T1000 (cell line): ENCODE data around the gene LPP.

ENCODE experiments used
- DNase-seq: peaks from one replicate; lab custom pipeline; 2025; ENCODE audit warnings: mixed read lengths; lab: John Stamatoyannopoulos, UW

The LPP gene

DNA sequence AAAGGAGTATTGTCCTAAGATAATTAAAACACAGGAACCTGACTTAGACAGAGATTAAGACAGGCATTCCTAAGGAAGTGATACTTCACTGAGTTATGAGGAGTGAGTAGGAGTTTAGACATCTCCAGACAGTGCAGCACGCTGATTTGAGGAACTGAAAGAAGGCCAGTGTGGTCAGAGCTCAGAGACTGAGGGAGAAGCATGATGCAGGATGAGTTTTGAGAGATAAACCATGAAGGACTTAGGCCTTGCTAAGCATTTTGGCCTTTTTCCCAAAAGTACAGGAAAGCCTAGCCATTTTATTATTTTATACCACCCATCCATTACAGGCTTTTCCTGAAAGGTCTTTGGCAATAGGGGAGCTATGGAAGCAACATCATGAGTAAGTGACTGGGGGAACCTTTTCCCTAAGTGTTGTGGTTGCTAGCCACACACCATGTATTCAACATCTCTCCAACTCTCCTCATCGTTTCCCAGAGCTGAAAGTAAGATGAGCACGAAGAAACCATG lies 642.2 kb downstream of the LPP start:
- DNase-seq: peak; percentile 25

DNA sequence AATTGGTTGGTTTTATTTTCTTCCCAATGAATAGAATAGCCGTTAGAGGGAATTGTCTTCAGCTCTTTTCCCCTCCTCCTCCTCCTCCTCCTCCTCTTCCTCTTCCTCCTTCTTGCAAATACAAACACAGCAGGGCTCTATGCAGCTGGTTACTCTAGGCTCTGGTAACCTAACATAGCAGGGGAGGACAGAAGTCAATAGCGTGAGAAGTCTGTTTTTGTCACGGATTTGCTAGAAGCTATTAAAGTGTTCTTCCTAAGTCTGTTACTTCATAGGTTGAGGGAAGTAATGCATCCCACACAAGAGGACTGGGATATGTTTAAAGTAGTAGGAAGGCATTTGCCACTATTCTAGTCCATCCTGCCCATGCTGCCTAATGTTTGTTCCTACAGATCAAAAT lies 643.1 kb downstream of the LPP start:
- no peak for DNase-seq

DNA sequence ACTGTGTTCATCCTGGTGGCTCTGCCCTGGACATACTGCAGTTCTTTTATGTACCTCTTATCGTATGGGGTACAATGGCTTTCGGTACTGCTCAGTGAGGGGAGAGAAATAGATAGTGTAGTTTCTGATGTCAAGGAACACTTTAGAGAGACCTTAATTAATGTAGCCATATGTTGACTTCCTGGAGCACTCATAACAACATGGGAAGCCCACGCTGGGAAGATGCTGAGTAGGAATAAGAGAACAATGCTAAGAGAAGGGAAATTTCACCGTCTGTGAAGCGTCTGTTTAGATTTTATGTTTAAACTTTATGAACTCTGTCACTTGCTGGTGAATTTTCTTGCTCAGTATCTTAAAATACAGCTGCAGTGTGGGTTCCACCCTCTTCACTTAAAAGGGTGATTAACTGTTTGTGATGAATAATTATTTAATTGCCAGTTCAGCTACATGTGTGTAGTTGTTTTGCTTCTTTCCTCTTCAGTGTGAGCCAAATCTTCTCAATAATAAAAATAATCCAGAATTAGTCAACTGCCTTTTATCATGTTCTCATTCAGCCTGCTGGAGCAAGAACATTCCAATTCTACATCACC lies 644.7 kb downstream of the LPP start:
- DNase-seq: no peak

DNA sequence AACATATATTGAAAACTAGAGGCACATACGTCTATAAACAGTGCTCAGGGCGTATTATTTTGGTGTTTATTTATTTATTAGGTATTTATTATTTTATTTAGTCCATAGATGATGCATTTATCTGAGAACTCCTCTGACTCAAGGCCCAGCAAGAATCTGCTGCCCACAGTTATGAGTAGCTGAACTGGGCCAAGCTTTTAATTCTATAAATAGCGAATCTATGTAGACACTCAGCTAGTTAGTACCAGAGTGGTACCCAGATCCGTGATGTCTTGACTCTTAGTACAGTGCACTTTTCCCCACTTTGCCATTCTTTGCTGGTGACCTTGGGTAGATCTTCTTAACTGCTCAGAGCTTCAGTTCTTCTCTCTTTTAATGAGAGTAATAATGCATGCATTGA lies 647.4 kb downstream of the LPP start:
- DNase-seq: no peak

DNA sequence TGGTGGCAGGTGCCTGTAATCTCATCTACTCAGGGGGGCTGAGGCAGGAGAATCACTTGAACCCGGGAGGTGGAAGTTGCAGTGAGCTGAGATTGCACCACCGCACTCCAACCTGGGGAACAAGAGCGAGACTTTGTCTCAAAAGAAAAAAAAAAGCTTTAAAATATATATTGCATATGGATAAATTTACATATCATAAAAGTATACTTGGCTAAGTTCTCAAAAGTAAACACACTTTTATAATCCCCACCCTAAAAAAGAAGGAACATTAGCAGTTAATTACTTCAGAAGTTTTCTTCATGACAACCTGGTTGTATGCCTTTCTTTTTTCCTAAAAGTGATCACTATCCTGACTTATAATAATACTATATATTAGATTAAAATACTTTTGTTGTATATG lies 648.7 kb downstream of the LPP start:
- no peak for DNase-seq

DNA sequence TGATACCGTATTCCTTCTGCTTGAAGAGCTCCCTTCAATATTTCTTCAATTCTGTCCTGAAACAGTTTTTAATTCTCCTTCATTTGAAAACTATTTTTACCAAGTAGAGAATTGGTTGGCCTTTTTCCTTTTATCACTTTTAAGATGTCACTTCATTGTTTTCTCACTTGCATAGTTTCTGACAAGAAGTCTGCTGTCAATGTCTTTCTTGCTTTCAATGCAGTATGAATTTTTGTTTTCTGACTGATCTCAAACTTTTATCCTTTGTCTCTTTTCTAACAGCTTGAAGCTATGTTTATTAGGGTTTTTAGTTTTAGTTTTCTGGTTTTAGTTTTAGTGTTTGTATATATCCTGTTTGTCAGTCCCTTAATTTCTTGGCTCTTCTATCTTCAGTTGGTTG lies 653.0 kb downstream of the LPP start:
- no peak for DNase-seq

DNA sequence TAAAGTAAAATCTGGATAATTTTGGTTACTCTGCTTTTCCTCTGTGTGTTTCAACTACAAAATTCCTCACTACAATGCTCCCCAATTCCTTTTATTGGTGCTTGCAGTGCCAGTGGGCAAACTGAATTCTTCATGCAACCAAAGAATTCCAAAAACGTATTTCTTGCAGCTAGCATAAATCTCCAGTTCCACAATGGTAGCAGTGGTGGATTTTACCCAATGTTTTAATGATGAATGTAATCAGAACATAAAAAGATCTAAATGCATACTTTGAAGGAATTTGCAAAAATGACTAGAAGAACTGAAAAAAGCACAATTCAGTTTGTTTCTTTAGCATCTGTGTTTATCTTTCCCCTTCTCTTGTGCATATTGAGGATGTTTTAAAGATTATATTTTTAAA lies 658.2 kb downstream of the LPP start:
- DNase-seq: no peak

DNA sequence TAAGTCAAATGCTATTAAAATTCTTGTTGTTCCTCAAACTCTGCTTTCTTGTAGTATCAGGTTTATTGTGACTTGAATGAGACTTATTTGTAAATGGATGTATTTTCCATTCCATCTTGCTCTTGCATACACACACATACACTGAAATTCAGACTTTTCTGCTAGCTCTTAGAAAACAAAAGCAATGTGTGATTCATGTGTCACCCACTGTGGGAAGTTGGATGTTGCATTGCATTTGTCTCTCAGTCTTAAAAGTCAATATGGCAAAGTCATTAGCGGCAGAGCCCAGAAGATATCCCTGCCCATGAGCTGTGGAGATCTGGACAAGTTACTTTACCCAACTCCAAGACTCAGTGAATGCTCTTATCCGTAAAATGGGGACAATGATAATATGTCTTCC lies 660.6 kb downstream of the LPP start:
- no peak for DNase-seq

DNA sequence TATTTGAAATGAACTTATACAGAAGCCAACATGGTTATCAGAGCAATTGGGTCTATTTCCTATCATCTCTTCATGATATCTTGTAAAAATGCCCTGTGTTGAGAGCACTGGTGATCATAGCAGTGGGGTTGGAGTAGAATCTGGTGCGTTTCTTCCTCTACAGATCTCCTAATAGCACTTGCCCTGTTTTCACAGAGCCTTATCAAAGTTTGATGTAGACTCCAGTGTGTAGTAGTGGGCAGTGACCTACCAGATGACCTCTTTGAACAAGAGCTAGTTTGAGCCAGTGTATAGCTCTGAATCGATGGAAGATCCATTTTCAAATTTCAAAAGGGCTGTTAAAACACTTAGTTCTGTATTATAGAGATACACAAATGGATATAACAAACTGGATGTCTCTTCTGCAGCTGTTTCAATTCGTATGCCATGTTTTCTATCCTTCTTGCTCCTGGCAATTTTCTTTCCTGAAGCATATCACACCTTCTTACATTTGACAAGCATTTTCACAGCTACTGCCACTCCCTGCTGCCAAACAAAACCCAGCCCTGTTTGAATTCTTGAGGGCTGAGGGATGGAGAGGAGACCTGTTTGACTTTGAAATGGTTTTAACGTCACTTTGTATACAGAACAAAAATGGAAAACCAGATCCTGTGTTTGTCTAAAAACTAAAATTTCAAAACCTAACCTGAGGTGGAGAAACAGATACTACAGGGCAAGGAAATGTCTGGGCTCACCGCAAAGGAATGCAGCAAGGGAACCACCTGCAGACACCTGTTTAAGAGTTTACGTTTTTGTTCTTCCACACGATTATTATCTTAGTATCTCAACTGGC lies 663.4 kb downstream of the LPP start:
- DNase-seq: no peak

DNA sequence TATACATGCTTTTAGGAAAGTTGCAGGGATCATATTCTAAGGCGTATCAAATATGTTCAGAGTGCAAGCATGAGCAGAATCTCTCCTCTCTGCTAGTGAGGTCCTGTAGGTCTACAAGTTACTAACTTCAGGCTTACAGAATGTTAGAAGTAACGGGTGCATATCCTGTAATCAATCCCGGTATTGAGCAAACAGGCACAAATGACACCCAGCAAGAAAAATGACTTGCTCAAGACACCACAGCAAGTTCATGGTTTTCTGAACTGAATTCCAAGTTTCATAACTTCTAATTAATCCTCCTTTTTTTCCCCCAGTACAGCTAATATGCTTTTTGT lies 663.9 kb downstream of the LPP start:
- DNase-seq: no peak

DNA sequence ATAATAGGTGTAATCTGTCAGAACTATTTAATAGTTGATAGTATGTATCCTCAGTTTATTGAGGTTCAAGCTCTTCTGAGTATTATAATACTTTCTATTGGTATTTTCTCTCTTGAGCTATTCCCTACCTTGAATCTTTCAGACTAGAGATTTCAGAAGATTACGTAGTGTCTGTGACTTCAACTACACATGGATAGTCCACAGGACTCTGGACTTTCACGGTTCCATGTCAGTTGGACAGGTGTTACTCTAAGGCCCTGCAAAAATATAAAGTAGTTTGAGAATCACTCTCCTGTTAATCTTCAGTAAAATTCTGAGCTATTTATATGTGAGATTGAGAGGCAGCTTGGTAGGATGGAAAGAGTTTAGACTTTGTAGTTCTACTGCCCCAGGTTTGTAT lies 664.3 kb downstream of the LPP start:
- DNase-seq: no peak

DNA sequence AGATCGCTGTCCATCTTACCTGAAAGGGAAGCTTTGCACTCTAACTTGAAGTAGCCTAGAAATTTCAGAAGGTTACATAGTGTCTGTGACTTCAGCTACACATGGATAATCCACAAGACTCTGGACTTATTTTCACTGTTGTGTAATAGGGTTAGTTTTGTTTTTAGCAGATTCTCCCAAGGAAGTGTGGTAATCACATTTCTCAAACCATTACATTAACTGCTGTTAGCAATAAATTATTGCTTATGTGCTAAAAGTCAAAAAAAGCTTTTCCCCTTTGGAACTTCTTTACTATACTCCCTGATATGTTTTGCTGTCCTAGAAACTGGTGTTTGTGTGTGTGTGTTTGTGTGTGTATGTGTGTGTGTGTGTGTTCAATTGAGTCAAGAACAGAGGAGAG lies 666.0 kb downstream of the LPP start:
- no peak for DNase-seq

DNA sequence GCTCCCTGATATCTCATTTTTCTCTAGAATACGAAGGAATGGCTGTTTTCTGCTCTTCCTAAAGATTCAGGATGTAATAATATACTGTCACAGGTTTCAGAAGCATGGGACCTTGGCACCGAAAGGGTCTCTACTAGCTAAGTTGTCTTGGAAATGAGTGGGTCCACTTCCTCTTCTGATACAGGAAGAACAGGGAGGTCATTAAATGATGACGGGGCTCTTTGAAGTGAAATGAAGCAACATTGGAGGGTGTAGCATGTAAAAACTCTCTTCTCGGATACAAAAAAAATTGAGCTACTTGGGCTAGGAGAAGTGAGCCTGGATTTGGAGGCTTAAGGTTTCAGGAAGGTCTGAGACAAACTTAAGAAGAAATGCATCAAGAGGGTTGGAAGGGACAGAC lies 668.0 kb downstream of the LPP start:
- DNase-seq: no peak

DNA sequence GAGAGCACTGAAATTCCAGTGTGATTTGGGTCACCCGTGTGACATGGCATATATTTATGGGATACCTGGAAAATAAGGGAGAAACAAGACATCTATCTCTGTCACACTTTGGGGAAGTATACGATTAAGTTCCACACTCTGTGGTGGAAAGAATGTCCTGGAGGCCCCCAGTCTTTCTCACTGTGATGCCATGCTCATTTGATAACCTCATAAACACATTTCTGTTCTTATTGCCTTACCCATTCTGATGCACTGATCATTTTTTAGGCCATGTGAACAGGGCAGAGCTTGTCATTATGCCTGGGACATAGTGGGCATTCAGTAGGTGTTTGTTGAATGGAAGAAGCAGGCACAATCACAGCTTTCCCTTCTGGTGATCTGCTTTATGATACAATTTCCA lies 668.5 kb downstream of the LPP start:
- no peak for DNase-seq

DNA sequence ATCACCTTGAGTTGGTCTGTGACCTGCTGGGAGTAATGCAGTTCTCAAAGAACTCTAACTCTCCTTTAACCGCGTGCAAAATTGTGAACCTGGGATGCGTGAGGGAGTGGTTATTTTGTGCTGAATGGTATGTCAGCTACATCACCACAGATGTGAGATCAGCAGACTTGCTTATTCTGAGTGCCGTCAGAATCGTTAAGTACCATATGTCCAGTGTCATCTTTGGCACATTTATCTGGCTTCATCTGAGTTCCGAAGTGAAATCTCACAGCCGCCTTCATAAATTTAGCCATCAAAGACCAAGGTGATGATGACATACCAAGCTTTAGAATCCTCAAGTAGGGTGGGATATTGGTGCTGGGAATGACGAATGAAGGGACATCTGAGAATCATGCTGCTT lies 670.6 kb downstream of the LPP start:
- DNase-seq: no peak

DNA sequence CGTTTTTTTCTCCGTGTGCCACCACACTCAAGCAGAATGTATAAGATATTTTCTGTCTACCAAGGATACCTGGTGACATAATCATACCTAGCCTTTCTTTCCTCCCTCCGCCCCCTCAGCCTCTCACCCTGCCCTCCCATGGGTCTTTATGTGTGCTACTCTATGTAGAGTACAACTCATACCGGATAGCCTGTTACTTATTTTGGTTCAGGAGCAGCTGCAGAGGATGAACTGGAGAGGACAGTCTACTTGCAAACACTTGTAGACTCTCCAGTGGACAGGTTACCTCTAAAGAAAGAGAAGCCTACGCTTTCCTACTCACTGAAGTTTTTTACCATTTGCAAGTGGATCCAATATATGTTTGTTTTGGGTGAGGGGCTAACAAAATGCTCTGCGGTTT lies 671.9 kb downstream of the LPP start:
- no peak for DNase-seq

DNA sequence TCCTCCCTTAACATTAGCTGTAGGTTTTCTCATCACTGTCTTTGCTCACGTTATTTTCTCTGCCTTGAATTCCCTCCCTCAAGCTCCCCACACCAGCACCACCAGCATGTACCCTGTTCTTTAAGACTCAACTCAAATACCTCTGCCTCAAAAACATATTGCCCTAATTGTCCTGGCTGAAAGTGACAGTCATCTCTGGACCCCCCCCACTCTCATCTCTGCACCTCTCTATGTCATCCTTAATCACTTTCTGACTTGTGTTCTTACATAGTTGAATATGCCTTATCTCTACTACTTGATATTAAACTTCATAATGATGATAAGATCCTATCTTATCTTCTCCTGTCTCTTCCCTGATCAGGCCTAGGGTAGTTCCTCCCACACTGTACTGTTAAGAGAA lies 672.6 kb downstream of the LPP start:
- DNase-seq: no peak

DNA sequence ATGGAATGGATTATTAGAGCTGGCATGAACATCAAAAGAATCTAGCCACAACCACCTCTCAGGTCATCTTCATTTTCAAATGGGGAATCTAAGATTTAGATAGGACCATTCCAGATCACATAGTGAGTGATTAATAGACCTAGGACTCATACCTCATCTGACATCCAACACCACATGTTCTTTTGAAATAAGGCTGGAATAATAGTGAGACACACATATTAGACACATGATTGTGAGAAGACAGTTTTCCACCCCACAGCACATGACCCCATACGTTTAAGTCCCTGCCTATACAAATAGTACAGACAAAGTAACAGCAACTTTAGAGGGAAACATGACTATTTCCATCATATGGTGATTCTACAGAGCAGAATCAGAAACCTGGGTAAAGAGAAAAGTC lies 673.1 kb downstream of the LPP start:
- no peak for DNase-seq

DNA sequence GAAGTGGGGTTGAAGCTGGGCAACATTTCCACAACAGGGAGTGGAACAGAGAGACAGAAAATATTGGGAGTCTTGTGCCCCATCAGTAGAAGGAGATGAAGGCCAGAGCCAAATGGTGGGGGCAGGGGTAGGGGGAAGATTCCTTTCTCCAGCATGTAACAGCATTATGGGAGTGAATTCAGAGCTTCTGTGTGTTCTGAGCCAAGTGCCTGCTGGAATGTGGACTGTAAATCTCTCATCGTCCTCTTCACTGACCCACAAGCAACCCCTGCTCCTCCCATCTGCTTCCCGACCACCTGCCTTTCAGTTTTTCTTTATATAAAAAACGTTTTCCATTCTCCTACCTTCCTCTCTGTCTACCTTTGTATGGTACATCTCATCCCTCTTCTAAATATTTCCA lies 673.6 kb downstream of the LPP start:
- no peak for DNase-seq

DNA sequence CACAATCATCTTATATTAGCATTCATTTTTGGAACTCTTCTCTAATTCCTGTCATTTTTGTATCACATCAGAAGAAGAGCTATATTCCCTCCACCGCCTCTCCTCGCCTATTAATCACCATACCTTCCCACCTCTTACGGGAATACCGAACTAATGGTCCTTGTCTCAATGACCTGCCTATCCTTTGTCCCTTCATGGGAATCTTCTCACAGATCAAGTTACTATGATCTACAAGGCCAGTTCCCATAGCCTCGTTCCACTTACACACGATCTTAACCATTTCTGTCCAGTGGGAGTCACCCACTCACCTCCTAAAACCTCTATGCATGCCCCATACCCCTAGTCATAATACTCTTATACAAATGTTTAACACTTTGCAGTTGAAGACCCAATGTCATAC lies 675.2 kb downstream of the LPP start:
- DNase-seq: no peak

DNA sequence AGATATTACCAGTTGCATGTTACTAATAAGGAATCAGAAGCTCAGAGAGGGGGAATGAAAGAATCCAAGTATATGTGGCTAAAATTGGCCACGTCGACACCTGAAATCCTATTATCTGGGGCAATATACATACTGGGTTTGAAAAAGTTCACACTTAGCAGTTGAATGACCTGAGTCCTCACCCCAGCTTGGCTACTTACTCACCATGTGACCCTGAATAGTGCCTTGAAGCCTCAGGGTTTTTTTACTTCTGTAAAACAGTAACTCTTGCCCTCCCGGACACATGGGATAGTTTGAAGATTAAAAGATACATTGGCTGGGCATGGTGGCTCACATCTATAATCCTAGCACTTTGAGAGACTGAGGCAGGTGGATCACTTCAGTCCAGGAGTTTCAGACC lies 675.6 kb downstream of the LPP start:
- DNase-seq: no peak

DNA sequence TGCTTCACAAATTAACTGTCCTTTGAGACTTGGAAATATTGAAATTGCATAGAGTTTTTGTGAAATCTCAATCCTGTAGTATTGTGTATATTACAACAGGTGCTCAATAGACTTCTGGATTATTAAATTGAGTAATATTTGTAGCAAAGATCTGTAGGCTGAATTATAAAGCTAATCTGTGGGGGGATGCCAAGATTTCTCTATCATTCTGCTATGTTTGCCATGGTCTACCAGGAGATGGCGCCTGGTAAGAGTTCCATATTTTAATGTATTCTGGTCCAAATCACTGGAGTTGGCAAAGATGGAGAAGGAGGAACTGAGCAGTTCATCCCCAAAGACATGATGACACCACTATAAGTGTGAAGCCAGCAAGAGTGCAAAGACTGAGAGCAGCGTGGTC lies 676.9 kb downstream of the LPP start:
- DNase-seq: no peak

DNA sequence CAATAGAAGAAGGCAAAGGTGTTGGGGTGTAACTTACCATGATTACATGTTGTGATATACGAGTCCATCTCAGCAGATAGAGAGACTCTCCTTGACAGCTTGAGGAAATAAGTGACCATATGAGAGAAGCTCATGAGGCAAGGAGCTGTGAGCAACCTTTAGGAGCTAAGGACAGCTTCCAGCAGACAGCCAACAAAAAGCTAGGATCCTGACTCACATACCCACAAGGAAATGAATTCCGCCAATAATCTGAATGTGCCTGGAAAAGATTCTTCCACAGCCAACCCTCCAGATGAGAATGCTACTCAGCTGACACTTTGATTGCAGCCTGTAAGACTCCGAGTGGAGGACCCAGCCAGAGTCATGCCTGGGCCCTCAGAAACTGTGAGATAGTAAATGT lies 678.2 kb downstream of the LPP start:
- DNase-seq: no peak
